GM12878 (cell line): ENCODE results near the gene C1R.

Experiments
- CBX3 ChIP-seq: fragments of 200-600 bp; sonication (generic); IDR thresholded peaks from 2 replicates; pipeline ENCODE4 v1.6.1; 2016; ENCODE audit warnings: low read depth, borderline replicate concordance
- CHD2 ChIP-seq: IDR thresholded peaks from 2 replicates; pipeline ENCODE4 v1.6.1; 2011; ENCODE audit warnings: low read depth, low read length, improper control_type of control experiment, borderline replicate concordance
- NBN ChIP-seq: fragments of 450-650 bp; IDR thresholded peaks from 2 replicates; pipeline ENCODE4 v1.6.1; 2016
- POLR2AphosphoS5 ChIP-seq: IDR thresholded peaks from 2 replicates; pipeline ENCODE4 v1.6.1; 2011; ENCODE audit warnings: mild to moderate bottlenecking, low read length, inconsistent platforms
- ZNF384 ChIP-seq: IDR thresholded peaks from 2 replicates; pipeline ENCODE4 v1.6.1; 2012; ENCODE audit warnings: low read depth, mild to moderate bottlenecking, low read length, improper control_type of control experiment, borderline replicate concordance
- TF ChIP-seq, protein P1 (sequence below), 3 experiments: IDR thresholded peaks in 2 of 3; conservative IDR thresholded peaks in 1 of 3; 2 replicates each; pipeline ENCODE4 v1.5.1; 2011; ENCODE audit warnings: low read depth in 3 of 3, low read length in 3 of 3, mild to moderate bottlenecking in 3 of 3, control low read depth in 2 of 3, moderate library complexity in 2 of 3, inconsistent platforms in 1 of 3, mixed read lengths in 1 of 3; ENCODE audit not compliant: control insufficient read depth in 2 of 3, insufficient read depth in 1 of 3; ENCODE audit errors: extremely low read depth in 1 of 3
- TF ChIP-seq, protein P2 (sequence below): IDR thresholded peaks from 2 replicates; pipeline ENCODE4 v1.6.1; 2011; ENCODE audit warnings: mild to moderate bottlenecking, low read depth, low read length, moderate library complexity; ENCODE audit not compliant: insufficient replicate concordance
- TF ChIP-seq, protein P3 (sequence below): IDR thresholded peaks from 2 replicates; pipeline ENCODE4 v1.6.1; 2011; ENCODE audit warnings: low read depth, mild to moderate bottlenecking, low read length, moderate library complexity, borderline replicate concordance; ENCODE audit errors: extremely low read depth
- TF ChIP-seq, protein P4 (sequence below): IDR thresholded peaks from 2 replicates; pipeline ENCODE4 v1.6.1; 2012; ENCODE audit warnings: low read depth, low read length, improper control_type of control experiment

DNA sequence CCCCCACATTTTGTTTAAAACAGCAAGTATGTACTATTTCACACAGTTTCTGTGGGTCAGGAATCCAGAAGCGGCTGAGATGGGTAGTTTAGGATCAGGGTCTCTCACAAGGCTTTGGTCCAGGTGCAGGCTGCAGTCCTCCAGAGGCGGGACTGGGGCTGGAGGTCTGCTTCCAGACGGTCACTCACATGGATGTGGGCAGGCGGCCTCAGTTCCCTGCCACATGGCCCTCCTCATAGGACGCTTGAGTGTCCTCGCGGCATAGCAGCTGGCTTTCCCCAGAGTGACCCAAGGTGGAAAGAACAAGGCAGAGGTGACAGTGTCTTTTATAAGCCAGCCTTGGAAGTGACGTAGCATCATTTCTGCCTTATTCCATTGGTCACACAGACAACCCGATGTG lies 24.7 kb upstream of the C1R start:
- no peak for TF ChIP-seq NBN
- no peak for TF ChIP-seq CHD2
- no peak for TF ChIP-seq ZNF384
- TF ChIP-seq, protein P1, sequence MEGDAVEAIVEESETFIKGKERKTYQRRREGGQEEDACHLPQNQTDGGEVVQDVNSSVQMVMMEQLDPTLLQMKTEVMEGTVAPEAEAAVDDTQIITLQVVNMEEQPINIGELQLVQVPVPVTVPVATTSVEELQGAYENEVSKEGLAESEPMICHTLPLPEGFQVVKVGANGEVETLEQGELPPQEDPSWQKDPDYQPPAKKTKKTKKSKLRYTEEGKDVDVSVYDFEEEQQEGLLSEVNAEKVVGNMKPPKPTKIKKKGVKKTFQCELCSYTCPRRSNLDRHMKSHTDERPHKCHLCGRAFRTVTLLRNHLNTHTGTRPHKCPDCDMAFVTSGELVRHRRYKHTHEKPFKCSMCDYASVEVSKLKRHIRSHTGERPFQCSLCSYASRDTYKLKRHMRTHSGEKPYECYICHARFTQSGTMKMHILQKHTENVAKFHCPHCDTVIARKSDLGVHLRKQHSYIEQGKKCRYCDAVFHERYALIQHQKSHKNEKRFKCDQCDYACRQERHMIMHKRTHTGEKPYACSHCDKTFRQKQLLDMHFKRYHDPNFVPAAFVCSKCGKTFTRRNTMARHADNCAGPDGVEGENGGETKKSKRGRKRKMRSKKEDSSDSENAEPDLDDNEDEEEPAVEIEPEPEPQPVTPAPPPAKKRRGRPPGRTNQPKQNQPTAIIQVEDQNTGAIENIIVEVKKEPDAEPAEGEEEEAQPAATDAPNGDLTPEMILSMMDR (IDR thresholded peaks at IDR 0.05 in 2 of 3, conservative IDR thresholded peaks at IDR 0.05 in 1 of 3; ENCODE audit: control insufficient read depth in 2 of 3, extremely low read depth in 1 of 3, insufficient read depth in 1 of 3, low read depth in 3 of 3, low read length in 3 of 3): no peak
- TF ChIP-seq, protein P2, sequence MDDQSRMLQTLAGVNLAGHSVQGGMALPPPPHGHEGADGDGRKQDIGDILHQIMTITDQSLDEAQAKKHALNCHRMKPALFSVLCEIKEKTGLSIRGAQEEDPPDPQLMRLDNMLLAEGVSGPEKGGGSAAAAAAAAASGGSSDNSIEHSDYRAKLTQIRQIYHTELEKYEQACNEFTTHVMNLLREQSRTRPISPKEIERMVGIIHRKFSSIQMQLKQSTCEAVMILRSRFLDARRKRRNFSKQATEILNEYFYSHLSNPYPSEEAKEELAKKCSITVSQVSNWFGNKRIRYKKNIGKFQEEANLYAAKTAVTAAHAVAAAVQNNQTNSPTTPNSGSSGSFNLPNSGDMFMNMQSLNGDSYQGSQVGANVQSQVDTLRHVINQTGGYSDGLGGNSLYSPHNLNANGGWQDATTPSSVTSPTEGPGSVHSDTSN: no peak
- TF ChIP-seq, protein P3, sequence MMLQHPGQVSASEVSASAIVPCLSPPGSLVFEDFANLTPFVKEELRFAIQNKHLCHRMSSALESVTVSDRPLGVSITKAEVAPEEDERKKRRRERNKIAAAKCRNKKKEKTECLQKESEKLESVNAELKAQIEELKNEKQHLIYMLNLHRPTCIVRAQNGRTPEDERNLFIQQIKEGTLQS: no peak
- TF ChIP-seq, protein P4, sequence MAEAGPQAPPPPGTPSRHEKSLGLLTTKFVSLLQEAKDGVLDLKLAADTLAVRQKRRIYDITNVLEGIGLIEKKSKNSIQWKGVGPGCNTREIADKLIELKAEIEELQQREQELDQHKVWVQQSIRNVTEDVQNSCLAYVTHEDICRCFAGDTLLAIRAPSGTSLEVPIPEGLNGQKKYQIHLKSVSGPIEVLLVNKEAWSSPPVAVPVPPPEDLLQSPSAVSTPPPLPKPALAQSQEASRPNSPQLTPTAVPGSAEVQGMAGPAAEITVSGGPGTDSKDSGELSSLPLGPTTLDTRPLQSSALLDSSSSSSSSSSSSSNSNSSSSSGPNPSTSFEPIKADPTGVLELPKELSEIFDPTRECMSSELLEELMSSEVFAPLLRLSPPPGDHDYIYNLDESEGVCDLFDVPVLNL: no peak
- no peak for TF ChIP-seq CBX3
- no peak for TF ChIP-seq POLR2AphosphoS5
